ENCODE results near the gene PCSK5.
A peak's percentile ranks its signal among the peaks of the same experiment; 100 is the strongest.
"Not testable (repeated sequence)": the region's sequence is repeated elsewhere in the genome, so short reads cannot be mapped to it uniquely, and the experiment has no call there.

The PCSK5 gene

GRCh38 chr9:75864266-75864665 lies 26.2 kb upstream of the PCSK5 start:
- no peaks in the 10 kb centered on the region for H4K20me1 ChIP-seq (ENCODE audit: insufficient read depth, low read length)
- ATAC-seq (ENCODE audit: insufficient read depth, low read depth) (no peak), DNase-seq (no peak)
- no peaks in the 10 kb centered on the region for H3K27me3 ChIP-seq (ENCODE audit: insufficient read depth, low read length, poor library complexity)
- no peak overlapping the region for H3K9ac ChIP-seq (ENCODE audit: low read depth, low read length)
- no peaks in the 10 kb centered on the region for H3K4me1 ChIP-seq (ENCODE audit: insufficient read depth, low read length)
- no peak for TF ChIP-seq CTCF (IDR thresholded peaks at IDR 0.05; ENCODE audit: borderline replicate concordance, extremely low read depth, low read length, poor library complexity, severe bottlenecking)
- TF ChIP-seq EZH2 (IDR thresholded peaks at IDR 0.05; ENCODE audit: borderline replicate concordance, low read depth, low read length, severe bottlenecking) = no peak
- H3K4me3 ChIP-seq (ENCODE audit: low read depth in 1 of 2, low read length in 2 of 2) = no peak overlapping the region
- no peaks in the 10 kb centered on the region for H3K36me3 ChIP-seq (ENCODE audit: insufficient read depth, low read length)
- H3K9me3 ChIP-seq (ENCODE audit: insufficient read depth, low read length, severe bottlenecking) = no peaks in the 10 kb centered on the region
- H3K79me2 ChIP-seq (ENCODE audit: insufficient read depth, low read length) = no peaks in the 10 kb centered on the region
- no peak overlapping the region for H3K27ac ChIP-seq (ENCODE audit: low read length)
- H2AFZ ChIP-seq (ENCODE audit: low read depth, low read length) = no peak overlapping the region
- no peak overlapping the region for H3K4me2 ChIP-seq (ENCODE audit: insufficient read depth, low read length)

GRCh38 chr9:75866273-75866871 lies 24.1 kb upstream of the PCSK5 start:
- no peak overlapping the region for H3K27ac ChIP-seq (ENCODE audit: low read length)
- H3K9ac ChIP-seq (ENCODE audit: low read depth, low read length) = no peak overlapping the region
- no peaks in the 10 kb centered on the region for H3K79me2 ChIP-seq (ENCODE audit: insufficient read depth, low read length)
- no peaks in the 10 kb centered on the region for H3K9me3 ChIP-seq (ENCODE audit: insufficient read depth, low read length, severe bottlenecking)
- ATAC-seq (ENCODE audit: insufficient read depth, low read depth) = peak; percentile 62; the same call in 1 of the 3 replicates
- no peak overlapping the region for H2AFZ ChIP-seq (ENCODE audit: low read depth, low read length)
- no peaks in the 10 kb centered on the region for H3K27me3 ChIP-seq (ENCODE audit: insufficient read depth, low read length, poor library complexity)
- no peaks in the 10 kb centered on the region for H4K20me1 ChIP-seq (ENCODE audit: insufficient read depth, low read length)
- H3K4me3 ChIP-seq (ENCODE audit: low read depth in 1 of 2, low read length in 2 of 2) = no peak overlapping the region
- no peaks in the 10 kb centered on the region for H3K4me1 ChIP-seq (ENCODE audit: insufficient read depth, low read length)
- no peak overlapping the region for H3K4me2 ChIP-seq (ENCODE audit: insufficient read depth, low read length)
- no peaks in the 10 kb centered on the region for H3K36me3 ChIP-seq (ENCODE audit: insufficient read depth, low read length)
- TF ChIP-seq EZH2 (IDR thresholded peaks at IDR 0.05; ENCODE audit: borderline replicate concordance, low read depth, low read length, severe bottlenecking) (no peak), CTCF (IDR thresholded peaks at IDR 0.05; ENCODE audit: borderline replicate concordance, extremely low read depth, low read length, poor library complexity, severe bottlenecking) (peak; percentile 79)
- peak; percentile 55 for DNase-seq

- H3K79me2 ChIP-seq (ENCODE audit: insufficient read depth, low read length) = not testable (repeated sequence)
Observed at GRCh38 chr9:75868526-75868925, 21.9 kb upstream of the PCSK5 start.

GRCh38 chr9:75869236-75869635 lies 21.2 kb upstream of the PCSK5 start:
- Histone ChIP-seq H3K27ac (ENCODE audit: low read length) (no peak overlapping the region), H3K79me2 (ENCODE audit: insufficient read depth, low read length) (no peaks in the 10 kb centered on the region), H3K4me3 (ENCODE audit: low read depth in 1 of 2, low read length in 2 of 2) (no peak overlapping the region), H3K9ac (ENCODE audit: low read depth, low read length) (no peak overlapping the region), H3K4me1 (ENCODE audit: insufficient read depth, low read length) (no peaks in the 10 kb centered on the region), H3K27me3 (ENCODE audit: insufficient read depth, low read length, poor library complexity) (no peaks in the 10 kb centered on the region), H3K4me2 (ENCODE audit: insufficient read depth, low read length) (no peak overlapping the region), H3K36me3 (ENCODE audit: insufficient read depth, low read length) (no peaks in the 10 kb centered on the region), H3K9me3 (ENCODE audit: insufficient read depth, low read length, severe bottlenecking) (no peaks in the 10 kb centered on the region), H4K20me1 (ENCODE audit: insufficient read depth, low read length) (no peaks in the 10 kb centered on the region), H2AFZ (ENCODE audit: low read depth, low read length) (no peak overlapping the region)
- ATAC-seq (ENCODE audit: insufficient read depth, low read depth) (no peak), DNase-seq (no peak)
- TF ChIP-seq EZH2 (IDR thresholded peaks at IDR 0.05; ENCODE audit: borderline replicate concordance, low read depth, low read length, severe bottlenecking) (no peak), CTCF (IDR thresholded peaks at IDR 0.05; ENCODE audit: borderline replicate concordance, extremely low read depth, low read length, poor library complexity, severe bottlenecking) (no peak)

More at GRCh38 chr9:75868526-75868925, 21.9 kb upstream of the PCSK5 start:
- H3K4me2 ChIP-seq (ENCODE audit: insufficient read depth, low read length); H3K4me3 ChIP-seq (ENCODE audit: low read depth in 1 of 2, low read length in 2 of 2); H4K20me1 ChIP-seq (ENCODE audit: insufficient read depth, low read length); H3K36me3 ChIP-seq (ENCODE audit: insufficient read depth, low read length); DNase-seq; ATAC-seq (ENCODE audit: insufficient read depth, low read depth); H3K27me3 ChIP-seq (ENCODE audit: insufficient read depth, low read length, poor library complexity); H2AFZ ChIP-seq (ENCODE audit: low read depth, low read length); H3K9ac ChIP-seq (ENCODE audit: low read depth, low read length); H3K9me3 ChIP-seq (ENCODE audit: insufficient read depth, low read length, severe bottlenecking); H3K27ac ChIP-seq (ENCODE audit: low read length); H3K4me1 ChIP-seq (ENCODE audit: insufficient read depth, low read length): not testable (repeated sequence)

All from DND-41 (cell line).